HG03520 (cell line): ENCODE results near the gene PRDM2.
"Not testable (repeated sequence)": the region's sequence is repeated elsewhere in the genome, so short reads cannot be mapped to it uniquely, and the experiment has no call there.

Experiments
- ATAC-seq: cut with Tn5 transposase; IDR thresholded peaks from one replicate; pipeline ENCODE4 v1.9.1; 2021; ENCODE audit warnings: mild to moderate bottlenecking, moderate library complexity; ENCODE audit not compliant: unreplicated experiment

The PRDM2 gene

GRCh38 chr1:13699936-13700520, at the start of gene PRDM2:
Gene PRDM2, plus strand, starts transcription at chr1:13700188. Its CDS starts 15,418 bp downstream, at chr1:13715606.
- peak; percentile 28 for ATAC-seq

- no peak for ATAC-seq
Measured at GRCh38 chr1:13651279-13651678, 48.7 kb upstream of the PRDM2 start.

- no peak for ATAC-seq
Measured at GRCh38 chr1:13652238-13652637, 47.8 kb upstream of the PRDM2 start.

- no peak for ATAC-seq
Measured at GRCh38 chr1:13661539-13661938, 38.4 kb upstream of the PRDM2 start.

- no peak for ATAC-seq
Measured at GRCh38 chr1:13662493-13662892, 37.5 kb upstream of the PRDM2 start.

GRCh38 chr1:13663969-13664368, 36.0 kb upstream of the PRDM2 start:
- ATAC-seq, result no peak

GRCh38 chr1:13664451-13664850, 35.5 kb upstream of the PRDM2 start:
- no peak for ATAC-seq

- ATAC-seq, result no peak
Measured at GRCh38 chr1:13666317-13666716, 33.7 kb upstream of the PRDM2 start.

GRCh38 chr1:13667691-13668090, 32.3 kb upstream of the PRDM2 start:
- ATAC-seq, result no peak

GRCh38 chr1:13674377-13674776, 25.6 kb upstream of the PRDM2 start:
- ATAC-seq, result no peak

- ATAC-seq, result no peak
Measured at GRCh38 chr1:13675151-13675651, 24.8 kb upstream of the PRDM2 start.

- ATAC-seq, result no peak
Measured at GRCh38 chr1:13677896-13678295, 22.1 kb upstream of the PRDM2 start.

- ATAC-seq, result no peak
Measured at GRCh38 chr1:13679651-13680050, 20.3 kb upstream of the PRDM2 start.

GRCh38 chr1:13680609-13681008, 19.4 kb upstream of the PRDM2 start:
- ATAC-seq, result not testable (repeated sequence)

- ATAC-seq, result no peak
Measured at GRCh38 chr1:13681921-13682320, 18.1 kb upstream of the PRDM2 start.

- ATAC-seq, result no peak
Measured at GRCh38 chr1:13682444-13682843, 17.5 kb upstream of the PRDM2 start.

- no peak for ATAC-seq
Measured at GRCh38 chr1:13683206-13683605, 16.8 kb upstream of the PRDM2 start.

- no peak for ATAC-seq
Measured at GRCh38 chr1:13687151-13687715, 12.8 kb upstream of the PRDM2 start.

- not testable (repeated sequence) for ATAC-seq
Measured at GRCh38 chr1:13693094-13693493, 6.9 kb upstream of the PRDM2 start.

GRCh38 chr1:13694886-13695684, 4.9 kb upstream of the PRDM2 start:
- no peak for ATAC-seq

GRCh38 chr1:13697738-13698137, 2.2 kb upstream of the PRDM2 start:
- ATAC-seq, result no peak

- no peak for ATAC-seq
Measured at GRCh38 chr1:13699510-13699909, 478 bp upstream of the PRDM2 start.
